OCI-LY7 (cell line): ENCODE measurements around the gene AGER. TPM values are rescaled to one million over a fixed set of nuclear protein-coding genes. Genes with fewer than 3 reads are reported as not detected.
A peak's percentile ranks its signal among the peaks of the same experiment; 100 is the strongest.
"Not testable (repeated sequence)": the region's sequence is repeated elsewhere in the genome, so short reads cannot be mapped to it uniquely, and the experiment has no call there.

Source experiments
- BruUV-seq: library from RNA; stranded (reverse); fragments of 400-500 nt; replicated peaks from 2 replicates; lab custom pipeline; 2021; lab: Mats Ljungman, UMichigan
- CTCF ChIA-PET: fragments of 300-600 bp; sonication (Branson Sonifier 250); formaldehyde crosslinking; loops from one replicate; lab custom pipeline; 2022; ENCODE audit warnings: antibody characterized with exemption; ENCODE audit not compliant: unreplicated experiment; lab: Charles Lee
- POLR2A ChIA-PET: fragments of 300-600 bp; sonication (Branson Sonifier 250); formaldehyde crosslinking; loops from one replicate; lab custom pipeline; 2022; ENCODE audit warnings: antibody characterized with exemption; lab: Charles Lee
- DNase-seq: peaks from one replicate; pipeline ENCODE4 v3.0.0-alpha.2; 2015; ENCODE audit warnings: low spot score
- H2AFZ ChIP-seq: fragments of 200-600 bp; sonication (generic), shearing (Covaris generic); 2 replicates; pipeline ENCODE4 v1.6.1; 2014; ENCODE audit warnings: mild to moderate bottlenecking, antibody characterized with exemption, low read length, moderate library complexity
- H3K27ac ChIP-seq: fragments of 200-600 bp; sonication (generic); 2 replicates; pipeline ENCODE4 v1.5.1; 2014; ENCODE audit warnings: mixed run types, low read depth, mild to moderate bottlenecking, moderate library complexity, low read length, inconsistent platforms; ENCODE audit not compliant: poor library complexity, severe bottlenecking
- H3K36me3 ChIP-seq: fragments of 200-600 bp; sonication (generic); 2 replicates; pipeline ENCODE4 v1.6.1; 2014; ENCODE audit warnings: mild to moderate bottlenecking, antibody characterized with exemption, low read length, moderate library complexity, mixed read lengths; ENCODE audit not compliant: insufficient read depth
- H3K4me1 ChIP-seq: fragments of 200-600 bp; sonication (generic); 2 replicates; pipeline ENCODE4 v1.5.1; 2014; ENCODE audit warnings: mild to moderate bottlenecking, low read length; ENCODE audit not compliant: insufficient read depth, poor library complexity, severe bottlenecking
- H3K4me2 ChIP-seq: fragments of 200-600 bp; sonication (generic); 2 replicates; pipeline ENCODE4 v1.6.1; 2014; ENCODE audit warnings: mild to moderate bottlenecking, low read length
- H3K4me3 ChIP-seq: fragments of 200-600 bp; sonication (generic); 2 replicates; pipeline ENCODE4 v1.5.1; 2014; ENCODE audit warnings: mild to moderate bottlenecking, low read depth, low read length; ENCODE audit not compliant: poor library complexity, severe bottlenecking
- H3K79me2 ChIP-seq: fragments of 200-600 bp; sonication (generic); 2 replicates; pipeline ENCODE4 v1.6.1; 2016; ENCODE audit warnings: low read depth, mild to moderate bottlenecking, low read length, moderate library complexity, mixed read lengths; ENCODE audit not compliant: insufficient read depth
- H3K9me2 ChIP-seq: fragments of 200-600 bp; sonication (generic); 2 replicates; pipeline ENCODE4 v1.6.1; 2016; ENCODE audit warnings: mild to moderate bottlenecking, low read length, mixed read lengths; ENCODE audit not compliant: insufficient read depth
- H3K9me3 ChIP-seq: fragments of 200-600 bp; sonication (generic); 2 replicates; pipeline ENCODE4 v1.6.1; 2014; ENCODE audit warnings: mild to moderate bottlenecking, mixed run types, low read length, mixed read lengths
- H4K20me1 ChIP-seq: fragments of 200-600 bp; sonication (generic); 2 replicates; pipeline ENCODE4 v1.6.1; 2014; ENCODE audit warnings: mild to moderate bottlenecking, antibody characterized with exemption, low read length, moderate library complexity, mixed read lengths; ENCODE audit not compliant: insufficient read depth
- EZH2phosphoT487 ChIP-seq: fragments of 200-600 bp; sonication (generic); IDR thresholded peaks from 2 replicates; pipeline ENCODE4 v1.6.1; 2018; ENCODE audit warnings: low read depth, borderline replicate concordance, mild to moderate bottlenecking, mixed run types, antibody characterized with exemption, low read length, moderate library complexity, mixed read lengths
- intact Hi-C: fragments of 100-400 bp; cut with micrococcal nuclease; formaldehyde crosslinking; loops from one replicate; pipeline ENCODE4 v1.10.0; 2022; ENCODE audit not compliant: unreplicated experiment
- total RNA-seq, 2 experiments: library from RNA; depleted of rRNA in 1 of 2; stranded (reverse); fragments of >200 nt in 1 of 2; shearing (Covaris generic) in 1 of 2; gene quantifications; 2 replicates each; pipeline ENCODE4 v1.2.3, GENCODE V29; 2014 to 2022
- TF ChIP-seq, protein P1 (sequence below): fragments of 200-600 bp; sonication (generic); conservative IDR thresholded peaks from 2 replicates; pipeline ENCODE4 v1.5.1; 2014; ENCODE audit warnings: mild to moderate bottlenecking, antibody characterized with exemption, low read length, moderate library complexity, mixed read lengths

Gene AGER
- total RNA-seq, 2 experiments from 2014 or later = 6.7 to 26.9 TPM

DNA sequence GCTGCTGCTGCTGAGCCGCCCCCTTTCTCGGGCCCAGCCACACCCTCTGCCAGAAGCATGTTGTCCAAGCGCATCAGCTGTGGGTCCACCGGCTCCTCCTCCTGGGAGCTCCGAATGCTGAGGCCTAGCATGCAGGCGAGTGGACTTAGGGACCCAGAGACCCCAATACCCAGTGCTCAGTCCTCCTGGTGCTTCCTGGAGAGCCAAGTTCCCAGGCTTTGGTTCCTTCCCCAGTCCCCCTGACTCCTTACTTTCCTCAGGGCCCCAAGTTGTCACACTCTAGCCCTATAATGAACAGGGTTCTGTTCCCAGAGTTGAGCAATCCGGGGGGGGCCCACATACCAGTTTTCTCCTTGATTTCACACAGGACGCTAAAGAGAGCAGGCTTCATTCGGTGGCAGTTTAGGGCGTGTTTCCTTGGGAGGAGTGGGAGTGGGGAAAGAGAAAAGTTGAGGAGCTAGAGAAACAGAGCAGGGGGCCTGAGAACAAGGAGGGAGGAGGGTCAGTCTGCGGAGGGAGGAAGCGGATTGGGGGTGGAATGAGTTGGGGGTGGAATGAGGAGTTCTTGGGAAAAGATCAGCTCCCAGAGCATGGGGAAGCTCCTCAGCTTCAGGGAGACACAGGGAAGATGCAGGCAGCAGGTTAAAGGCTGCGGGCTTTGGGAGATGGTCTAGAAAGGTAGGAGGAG lies 4.5 kb upstream of the AGER start:
- H3K79me2 ChIP-seq = peaks cover 31% of the 10 kb centered on the region; the same call in 1 of the 2 replicates
- CTCF ChIA-PET = no interaction called here
- POLR2A ChIA-PET = interaction anchor here (0.8 to 3.3 kb wide), 3 partner anchors 9 to 79 kb away, joined by 3 to 16 read pairs (median 3); partner anchors contain the start of gene AGPAT1

DNA sequence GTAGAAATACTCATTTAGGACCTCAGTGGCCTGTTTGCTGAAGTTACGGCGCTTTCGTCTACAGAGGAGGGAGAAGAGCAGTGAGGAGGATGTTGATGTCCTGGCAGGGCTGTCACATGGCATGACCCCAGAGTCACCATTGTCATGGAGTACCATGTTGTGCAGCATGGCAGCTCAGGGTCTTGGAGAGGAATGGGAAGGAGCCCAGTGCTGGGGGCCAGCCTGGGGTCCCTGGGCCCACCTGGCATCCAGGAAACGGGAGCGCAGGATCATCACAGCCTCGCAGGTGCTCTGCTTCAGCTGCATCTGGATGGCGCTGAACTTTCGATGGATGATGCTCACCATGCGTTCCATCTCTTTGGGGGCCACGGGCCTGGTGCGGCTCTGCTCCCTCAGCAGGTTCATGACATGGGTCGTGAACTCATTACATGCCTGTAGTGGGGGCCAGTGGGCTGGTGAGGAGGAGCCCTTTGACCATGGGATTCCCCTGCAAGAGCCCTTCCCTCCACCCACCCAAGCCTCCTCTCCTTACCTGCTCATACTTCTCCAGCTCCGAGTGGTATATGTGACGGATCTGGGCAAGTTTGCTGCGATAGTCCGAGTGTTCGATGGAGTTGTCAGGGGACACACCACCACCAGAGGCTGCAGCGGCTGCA lies 3.8 kb upstream of the AGER start:
- H3K9me2 ChIP-seq, CTCF ChIA-PET, BruUV-seq, H3K4me3 ChIP-seq, intact Hi-C loops, DNase-seq, POLR2A ChIA-PET, H3K4me2 ChIP-seq, H4K20me1 ChIP-seq, H3K9me3 ChIP-seq, H2AFZ ChIP-seq: not testable (repeated sequence)
- Histone ChIP-seq H3K4me1 (peaks cover 44% of the 10 kb centered on the region), H3K79me2 (peaks cover 31% of the 10 kb centered on the region; the same call in 1 of the 2 replicates), H3K27ac (peak overlapping the region; percentile 6), H3K36me3 (peaks cover 46% of the 10 kb centered on the region)

More for the DNA sequence above, 4.5 kb upstream of the AGER start:
- H3K4me1 ChIP-seq = peaks cover 50% of the 10 kb centered on the region
- intact Hi-C loops = no loop called here
- peak overlapping the region; percentile 86 for H3K4me2 ChIP-seq
- TF ChIP-seq, protein P1, sequence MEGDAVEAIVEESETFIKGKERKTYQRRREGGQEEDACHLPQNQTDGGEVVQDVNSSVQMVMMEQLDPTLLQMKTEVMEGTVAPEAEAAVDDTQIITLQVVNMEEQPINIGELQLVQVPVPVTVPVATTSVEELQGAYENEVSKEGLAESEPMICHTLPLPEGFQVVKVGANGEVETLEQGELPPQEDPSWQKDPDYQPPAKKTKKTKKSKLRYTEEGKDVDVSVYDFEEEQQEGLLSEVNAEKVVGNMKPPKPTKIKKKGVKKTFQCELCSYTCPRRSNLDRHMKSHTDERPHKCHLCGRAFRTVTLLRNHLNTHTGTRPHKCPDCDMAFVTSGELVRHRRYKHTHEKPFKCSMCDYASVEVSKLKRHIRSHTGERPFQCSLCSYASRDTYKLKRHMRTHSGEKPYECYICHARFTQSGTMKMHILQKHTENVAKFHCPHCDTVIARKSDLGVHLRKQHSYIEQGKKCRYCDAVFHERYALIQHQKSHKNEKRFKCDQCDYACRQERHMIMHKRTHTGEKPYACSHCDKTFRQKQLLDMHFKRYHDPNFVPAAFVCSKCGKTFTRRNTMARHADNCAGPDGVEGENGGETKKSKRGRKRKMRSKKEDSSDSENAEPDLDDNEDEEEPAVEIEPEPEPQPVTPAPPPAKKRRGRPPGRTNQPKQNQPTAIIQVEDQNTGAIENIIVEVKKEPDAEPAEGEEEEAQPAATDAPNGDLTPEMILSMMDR = no peak
- TF ChIP-seq EZH2phosphoT487 = no peak
- peak overlapping the region; percentile 79 for H3K27ac ChIP-seq
- no peaks in the 10 kb centered on the region for H4K20me1 ChIP-seq
- H3K9me3 ChIP-seq = no peaks in the 10 kb centered on the region
- H3K9me2 ChIP-seq = no peaks in the 10 kb centered on the region
- H3K36me3 ChIP-seq = peaks cover 40% of the 10 kb centered on the region
- peak overlapping the region; percentile 92 for H3K4me3 ChIP-seq
- H2AFZ ChIP-seq = no peak overlapping the region
- no TSS peak for BruUV-seq
- no peak for DNase-seq

DNA sequence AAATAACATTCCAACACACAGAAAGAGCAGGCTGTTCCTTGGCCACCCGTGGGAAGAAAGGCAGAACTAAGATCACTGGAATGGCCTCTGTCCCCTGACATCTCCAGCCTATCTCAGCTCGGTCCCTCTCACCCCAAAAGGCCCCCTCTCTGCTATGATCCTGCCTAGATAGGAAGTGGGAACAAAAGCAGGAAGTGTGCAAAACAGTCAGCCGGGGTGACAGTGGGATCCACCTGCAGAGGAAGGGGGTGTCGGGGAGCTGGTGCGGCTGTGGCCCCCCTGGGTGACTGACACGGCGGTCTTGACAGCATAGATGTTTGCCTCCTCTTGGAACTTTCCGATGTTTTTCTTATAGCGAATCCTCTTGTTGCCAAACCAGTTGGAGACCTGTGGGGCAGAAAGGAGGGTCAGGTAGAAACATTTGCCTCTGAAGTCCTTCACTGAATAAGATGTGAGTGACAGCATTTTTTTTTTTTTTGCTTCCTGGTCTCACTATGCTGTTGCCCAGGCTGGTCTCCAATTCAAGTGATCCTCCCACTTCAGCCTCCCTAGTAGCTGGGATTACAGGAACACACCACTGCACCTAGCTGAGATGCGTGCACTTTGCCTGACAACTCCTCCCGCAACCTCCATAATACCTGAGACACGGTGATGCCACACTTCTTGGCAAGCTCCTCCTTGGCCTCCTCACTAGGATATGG lies 3.1 kb upstream of the AGER start:
- Histone ChIP-seq H3K36me3 (peaks cover 53% of the 10 kb centered on the region), H3K4me3 (no peak overlapping the region), H3K27ac (peak overlapping the region; percentile 6), H3K4me2 (peak overlapping the region; percentile 27; the same call in 1 of the 2 replicates), H4K20me1 (no peaks in the 10 kb centered on the region), H3K9me2 (no peaks in the 10 kb centered on the region), H3K9me3 (no peaks in the 10 kb centered on the region), H3K4me1 (peaks cover 43% of the 10 kb centered on the region), H2AFZ (no peak overlapping the region), H3K79me2 (peaks cover 26% of the 10 kb centered on the region; the same call in 1 of the 2 replicates)
- ChIA-PET CTCF (no interaction called here), POLR2A (no interaction called here)
- no peak for DNase-seq
- TF ChIP-seq, protein P1 = no peak
- no peak for TF ChIP-seq EZH2phosphoT487
- intact Hi-C loops = no loop called here
- BruUV-seq = no TSS peak

DNA sequence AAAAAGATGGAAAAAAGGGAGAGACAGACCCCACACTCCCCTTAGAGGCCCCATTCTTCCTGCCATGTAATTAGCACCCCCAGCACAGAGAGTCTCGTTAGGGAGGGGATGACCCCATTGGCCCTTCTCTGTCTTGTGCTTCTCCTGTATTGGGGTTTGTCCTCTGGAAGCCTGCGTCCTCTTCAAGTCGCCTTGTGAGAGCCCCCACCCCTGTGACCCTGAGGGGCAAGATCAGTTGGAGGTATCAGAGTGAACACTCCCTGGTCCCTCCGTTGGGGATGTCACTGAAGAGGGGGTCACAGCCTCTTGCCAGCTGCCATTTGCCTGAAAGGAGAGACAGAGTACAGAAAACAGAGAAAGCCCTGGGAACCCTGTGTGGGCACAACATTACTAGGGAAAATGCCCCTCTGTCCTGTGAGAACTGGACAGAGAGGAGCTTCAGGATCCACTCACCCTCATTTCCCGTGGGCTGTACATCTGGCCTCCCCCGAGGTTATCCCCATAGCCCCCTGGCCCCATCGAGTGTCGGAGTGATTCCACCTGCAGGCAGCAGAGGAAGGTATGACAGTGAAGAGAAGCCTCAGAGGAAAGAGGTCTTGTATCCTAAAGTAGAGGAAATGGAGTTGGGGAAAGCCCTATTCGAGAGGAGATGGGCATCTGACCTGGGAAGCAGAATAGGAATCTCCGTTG lies 2.2 kb upstream of the AGER start:
- peaks cover 17% of the 10 kb centered on the region; the same call in 1 of the 2 replicates for H3K79me2 ChIP-seq
- not testable (repeated sequence) for DNase-seq, BruUV-seq

More for the DNA sequence above, 2.2 kb upstream of the AGER start:
- H3K4me3 ChIP-seq, CTCF ChIA-PET, POLR2A ChIA-PET, H3K9me2 ChIP-seq, H3K27ac ChIP-seq, intact Hi-C loops, H3K9me3 ChIP-seq, H2AFZ ChIP-seq, H4K20me1 ChIP-seq: not testable (repeated sequence)
- H3K36me3 ChIP-seq = peaks cover 56% of the 10 kb centered on the region
- H3K4me1 ChIP-seq = peaks cover 42% of the 10 kb centered on the region
- H3K4me2 ChIP-seq = 0 out of 2 replicates have a peak overlapping the region, but pooled peaks have one; percentile 27
